BLaER1 (cell line): ENCODE measurements around the gene FMO3.

Source experiments
- H3K27ac ChIP-seq: shearing (Covaris generic); formaldehyde crosslinking; 2 replicates; pipeline ENCODE4 v1.8.1; 2022
- H3K27me3 ChIP-seq: shearing (Covaris generic); formaldehyde crosslinking; 2 replicates; pipeline ENCODE4 v1.8.1; 2022
- H3K36me3 ChIP-seq: shearing (Covaris generic); formaldehyde crosslinking; 2 replicates; pipeline ENCODE4 v1.8.1; 2022
- H3K4me1 ChIP-seq: shearing (Covaris generic); formaldehyde crosslinking; 2 replicates; pipeline ENCODE4 v1.8.1; 2022
- H3K4me2 ChIP-seq: shearing (Covaris generic); formaldehyde crosslinking; 2 replicates; pipeline ENCODE4 v1.8.1; 2022
- H3K4me3 ChIP-seq: shearing (Covaris generic); formaldehyde crosslinking; 2 replicates; pipeline ENCODE4 v1.8.1; 2022
- H3K9ac ChIP-seq: shearing (Covaris generic); formaldehyde crosslinking; 2 replicates; pipeline ENCODE4 v1.8.1; 2022
- H3K9me3 ChIP-seq: shearing (Covaris generic); formaldehyde crosslinking; 2 replicates; pipeline ENCODE4 v1.8.1; 2022
- H4K20me1 ChIP-seq: shearing (Covaris generic); formaldehyde crosslinking; 2 replicates; pipeline ENCODE4 v1.8.1; 2022
- Cebpa-rat ChIP-seq: shearing (Covaris generic); IDR thresholded peaks from 2 replicates; pipeline ENCODE4 v1.8.1; 2022

The FMO3 gene

GRCh38 chr1:171113382-171113781 lies 22.7 kb downstream of the FMO3 start:
- Histone ChIP-seq H4K20me1 (no peaks in the 10 kb centered on the region), H3K4me1 (no peaks in the 10 kb centered on the region), H3K9ac (no peak overlapping the region), H3K36me3 (no peaks in the 10 kb centered on the region), H3K4me2 (no peak overlapping the region), H3K27me3 (no peaks in the 10 kb centered on the region), H3K27ac (no peak overlapping the region), H3K9me3 (no peaks in the 10 kb centered on the region), H3K4me3 (no peak overlapping the region)
- TF ChIP-seq Cebpa-rat: no peak

GRCh38 chr1:171115280-171115897 lies 24.7 kb downstream of the FMO3 start:
- no peaks in the 10 kb centered on the region for H3K36me3 ChIP-seq
- H3K4me3 ChIP-seq: no peak overlapping the region
- H3K4me2 ChIP-seq: no peak overlapping the region
- no peak overlapping the region for H3K9ac ChIP-seq
- no peaks in the 10 kb centered on the region for H4K20me1 ChIP-seq
- no peaks in the 10 kb centered on the region for H3K4me1 ChIP-seq
- no peak overlapping the region for H3K27ac ChIP-seq
- no peaks in the 10 kb centered on the region for H3K9me3 ChIP-seq
- H3K27me3 ChIP-seq: no peaks in the 10 kb centered on the region
- TF ChIP-seq Cebpa-rat: no peak

- Histone ChIP-seq H3K27me3 (no peaks in the 10 kb centered on the region), H3K9ac (no peak overlapping the region), H3K4me1 (no peaks in the 10 kb centered on the region), H4K20me1 (no peaks in the 10 kb centered on the region), H3K36me3 (no peaks in the 10 kb centered on the region), H3K27ac (no peak overlapping the region), H3K4me3 (no peak overlapping the region), H3K9me3 (no peaks in the 10 kb centered on the region), H3K4me2 (no peak overlapping the region)
- TF ChIP-seq Cebpa-rat: no peak
Measured at GRCh38 chr1:171116676-171117075, 26.0 kb downstream of the FMO3 start.

GRCh38 chr1:171117085-171117484 lies 26.4 kb downstream of the FMO3 start:
- Histone ChIP-seq H3K4me1 (no peaks in the 10 kb centered on the region), H3K27ac (no peak overlapping the region), H3K9me3 (no peaks in the 10 kb centered on the region), H4K20me1 (no peaks in the 10 kb centered on the region), H3K4me3 (no peak overlapping the region), H3K9ac (no peak overlapping the region), H3K4me2 (no peak overlapping the region), H3K27me3 (no peaks in the 10 kb centered on the region), H3K36me3 (no peaks in the 10 kb centered on the region)
- no peak for TF ChIP-seq Cebpa-rat

GRCh38 chr1:171119648-171120047 lies 28.9 kb downstream of the FMO3 start:
- no peak for TF ChIP-seq Cebpa-rat
- Histone ChIP-seq H4K20me1 (no peaks in the 10 kb centered on the region), H3K27me3 (no peaks in the 10 kb centered on the region), H3K9me3 (no peaks in the 10 kb centered on the region), H3K4me3 (no peak overlapping the region), H3K36me3 (no peaks in the 10 kb centered on the region), H3K4me1 (peaks cover 4% of the 10 kb centered on the region; the same call in 1 of the 2 replicates), H3K27ac (no peak overlapping the region), H3K4me2 (no peak overlapping the region), H3K9ac (no peak overlapping the region)

GRCh38 chr1:171122299-171122698 lies 31.6 kb downstream of the FMO3 start:
- no peak for TF ChIP-seq Cebpa-rat
- peaks cover 4% of the 10 kb centered on the region; the same call in 1 of the 2 replicates for H3K4me1 ChIP-seq
- no peaks in the 10 kb centered on the region for H4K20me1 ChIP-seq
- no peaks in the 10 kb centered on the region for H3K27me3 ChIP-seq
- H3K36me3 ChIP-seq: no peaks in the 10 kb centered on the region
- no peak overlapping the region for H3K4me2 ChIP-seq
- H3K4me3 ChIP-seq: no peak overlapping the region
- no peak overlapping the region for H3K9ac ChIP-seq
- no peaks in the 10 kb centered on the region for H3K9me3 ChIP-seq
- no peak overlapping the region for H3K27ac ChIP-seq

GRCh38 chr1:171122893-171123292 lies 32.2 kb downstream of the FMO3 start:
- Histone ChIP-seq H3K9ac (no peak overlapping the region), H3K27me3 (no peaks in the 10 kb centered on the region), H3K4me1 (peaks cover 4% of the 10 kb centered on the region; the same call in 1 of the 2 replicates), H4K20me1 (no peaks in the 10 kb centered on the region), H3K27ac (no peak overlapping the region), H3K36me3 (no peaks in the 10 kb centered on the region), H3K4me3 (no peak overlapping the region), H3K4me2 (no peak overlapping the region), H3K9me3 (0 out of 2 replicates have a peak, but pooled peaks cover 2% of the 10 kb centered on the region)
- no peak for TF ChIP-seq Cebpa-rat

GRCh38 chr1:171126504-171126903 lies 35.8 kb downstream of the FMO3 start:
- no peak overlapping the region for H3K4me3 ChIP-seq
- no peaks in the 10 kb centered on the region for H3K36me3 ChIP-seq
- 0 out of 2 replicates have a peak, but pooled peaks cover 9% of the 10 kb centered on the region for H3K9me3 ChIP-seq
- no peaks in the 10 kb centered on the region for H4K20me1 ChIP-seq
- H3K9ac ChIP-seq: no peak overlapping the region
- no peak for TF ChIP-seq Cebpa-rat
- peaks cover 4% of the 10 kb centered on the region; the same call in 1 of the 2 replicates for H3K4me1 ChIP-seq
- no peak overlapping the region for H3K4me2 ChIP-seq
- no peaks in the 10 kb centered on the region for H3K27me3 ChIP-seq
- H3K27ac ChIP-seq: no peak overlapping the region

GRCh38 chr1:171127099-171127498 lies 36.4 kb downstream of the FMO3 start:
- Histone ChIP-seq H3K4me1 (peaks cover 4% of the 10 kb centered on the region; the same call in 1 of the 2 replicates), H3K4me2 (no peak overlapping the region), H3K9ac (no peak overlapping the region), H3K36me3 (no peaks in the 10 kb centered on the region), H3K4me3 (no peak overlapping the region), H3K9me3 (0 out of 2 replicates have a peak, but pooled peaks cover 9% of the 10 kb centered on the region), H3K27me3 (no peaks in the 10 kb centered on the region), H4K20me1 (no peaks in the 10 kb centered on the region), H3K27ac (no peak overlapping the region)
- TF ChIP-seq Cebpa-rat: no peak

GRCh38 chr1:171127501-171127900 lies 36.8 kb downstream of the FMO3 start:
- Histone ChIP-seq H4K20me1 (no peaks in the 10 kb centered on the region), H3K27me3 (no peaks in the 10 kb centered on the region), H3K4me2 (no peak overlapping the region), H3K9ac (no peak overlapping the region), H3K4me3 (no peak overlapping the region), H3K9me3 (0 out of 2 replicates have a peak, but pooled peaks cover 9% of the 10 kb centered on the region), H3K4me1 (peaks cover 4% of the 10 kb centered on the region; the same call in 1 of the 2 replicates), H3K36me3 (no peaks in the 10 kb centered on the region), H3K27ac (no peak overlapping the region)
- TF ChIP-seq Cebpa-rat: no peak
